Esophagus muscularis mucosa (tissue), 3 donors: Measurements from ENCODE around the gene IRAG1.

Experiments
- CTCF ChIP-seq, 3 experiments: fragments of 200-600 bp in 2 of 3; fragments of 450-650 bp in 1 of 3; sonication (generic) in 2 of 3; IDR thresholded peaks; one replicate each; pipeline ENCODE4 v1.5.1; 2017 to 2019; ENCODE audit warnings: antibody characterized with exemption in 3 of 3, mild to moderate bottlenecking in 2 of 3, moderate library complexity in 1 of 3
- POLR2A ChIP-seq: fragments of 450-650 bp; IDR thresholded peaks from one replicate; pipeline ENCODE4 v1.6.1; 2017; ENCODE audit warnings: antibody characterized with exemption, moderate library complexity, mild to moderate bottlenecking, low read depth

DNA sequence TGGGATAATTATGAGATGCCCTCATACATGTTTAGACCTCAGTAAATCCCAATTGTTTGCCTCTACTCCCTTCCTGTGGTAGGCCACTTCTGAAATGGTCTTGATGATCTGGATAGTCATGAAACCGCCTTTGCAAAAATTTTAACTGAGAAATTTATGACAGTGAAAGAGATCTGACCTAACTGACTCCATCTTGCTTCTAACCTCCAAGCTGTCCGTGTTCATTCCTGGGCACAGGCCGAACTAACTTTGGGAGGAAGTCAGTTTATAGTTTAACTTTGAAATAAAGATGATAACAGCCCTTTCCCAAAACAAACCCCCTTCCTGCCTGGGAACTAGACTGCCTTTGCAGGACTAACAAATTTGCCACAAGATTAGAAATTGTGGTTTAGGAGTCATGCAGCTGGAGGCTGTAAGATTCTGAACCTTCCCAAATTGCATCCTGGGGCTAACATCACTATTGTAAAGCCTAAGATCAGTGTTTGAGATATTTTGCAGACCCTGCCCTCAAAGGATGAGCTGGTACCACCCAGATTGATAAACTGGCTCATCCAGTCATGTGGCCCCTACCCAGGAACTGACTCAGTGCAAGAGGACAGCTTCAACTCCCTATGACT is 37.6 kb upstream of the IRAG1 start:
- TF ChIP-seq POLR2A: no peak
- no peak for TF ChIP-seq CTCF (IDR thresholded peaks at IDR 0.05)
